Smooth muscle cell (in vitro differentiated cells): Measurements from ENCODE around the gene MYBPC3. TPM values are rescaled to one million over a fixed set of nuclear protein-coding genes. Genes with fewer than 3 reads are reported as not detected.

Source experiments
- DNase-seq: peaks from one replicate; lab custom pipeline; 2025; ENCODE audit not compliant: unreplicated experiment; lab: John Stamatoyannopoulos, UW
- H2AFZ ChIP-seq: fragments of 200-600 bp; sonication (generic); 2 replicates; pipeline ENCODE4 v1.6.0; 2016; ENCODE audit warnings: antibody characterized with exemption, low read depth, mild to moderate bottlenecking
- H3F3A ChIP-seq: fragments of 200-600 bp; sonication (generic); 2 replicates; pipeline ENCODE4 v1.6.0; 2017; ENCODE audit warnings: antibody characterized with exemption, low read depth
- H3K27ac ChIP-seq: fragments of 200-600 bp; sonication (generic); 2 replicates; pipeline ENCODE4 v1.5.1; 2016; ENCODE audit warnings: low read depth, mild to moderate bottlenecking
- H3K27me3 ChIP-seq: fragments of 200-600 bp; sonication (generic); 2 replicates; pipeline ENCODE4 v1.6.1; 2016; ENCODE audit warnings: low read depth, mild to moderate bottlenecking
- H3K36me3 ChIP-seq: fragments of 200-600 bp; sonication (generic); 2 replicates; pipeline ENCODE4 v1.5.1; 2016; ENCODE audit warnings: low read depth
- H3K4me1 ChIP-seq: fragments of 200-600 bp; sonication (generic); 2 replicates; pipeline ENCODE4 v1.5.1; 2016; ENCODE audit warnings: low read depth
- H3K4me2 ChIP-seq: fragments of 200-600 bp; sonication (generic); 2 replicates; pipeline ENCODE4 v1.6.0; 2016; ENCODE audit warnings: mild to moderate bottlenecking
- H3K4me3 ChIP-seq: fragments of 200-600 bp; sonication (generic); 2 replicates; pipeline ENCODE4 v1.5.1; 2016; ENCODE audit warnings: mild to moderate bottlenecking
- H3K79me2 ChIP-seq: fragments of 200-600 bp; sonication (generic); 2 replicates; pipeline ENCODE4 v1.6.0; 2016; ENCODE audit warnings: low read depth, mild to moderate bottlenecking
- H3K9ac ChIP-seq: fragments of 200-600 bp; sonication (generic); 2 replicates; pipeline ENCODE4 v1.6.0; 2016; ENCODE audit warnings: low read depth
- H3K9me3 ChIP-seq: fragments of 200-600 bp; sonication (generic); replicated peaks from 2 replicates; pipeline ENCODE4 v1.5.1; 2016; ENCODE audit warnings: low read depth
- H4K20me1 ChIP-seq: fragments of 200-600 bp; sonication (generic); 2 replicates; pipeline ENCODE4 v1.6.0; 2016; ENCODE audit warnings: low read depth
- CTCF ChIP-seq: fragments of 200-600 bp; sonication (generic); IDR thresholded peaks from 2 replicates; pipeline ENCODE4 v1.5.1; 2017; ENCODE audit warnings: borderline replicate concordance, mild to moderate bottlenecking, antibody characterized with exemption; ENCODE audit not compliant: insufficient read depth, poor library complexity, severe bottlenecking
- WGBS: methylation state at CpG from one replicate; pipeline ENCODE4 v1.1.7; 2016; ENCODE audit warnings: low lambda C conversion rate; 5-methylcytosine and 5-hydroxymethylcytosine counted together
- polyA plus RNA-seq: library from polyadenylated mRNA; unstranded; fragments of >200 nt; fragmentation: Nextera tagmentation; extraction: Ambion mirVana; gene quantifications from 2 replicates; pipeline ENCODE4 v1.2.1, GENCODE V29; 2016
- total RNA-seq: library from RNA; depleted of rRNA; stranded (reverse); fragments of >200 nt; gene quantifications from 2 replicates; pipeline ENCODE4 v1.2.3, GENCODE V29; 2014

Gene MYBPC3
- not detected in 2 replicates for total RNA-seq
- polyA plus RNA-seq, result 0.03 and 0.25 TPM in 2 replicates

- Histone ChIP-seq H3K27me3 (no peaks in the 10 kb centered on the region), H3K4me2 (no peak within 1 kb of the TSS), H3F3A (peaks cover 3% of the 10 kb centered on the region), H3K79me2 (no peaks in the 10 kb centered on the region), H3K4me3 (no peak within 1 kb of the TSS), H3K36me3 (no peaks in the 10 kb centered on the region), H2AFZ (no peak within 1 kb of the TSS), H3K4me1 (no peaks in the 10 kb centered on the region), H4K20me1 (no peaks in the 10 kb centered on the region), H3K9me3 (no peaks in the 10 kb centered on the region), H3K27ac (no peak within 1 kb of the TSS), H3K9ac (no peak within 1 kb of the TSS)
- no peak for TF ChIP-seq CTCF
- DNase-seq, result no peak
- WGBS, result 88% methylated on average over 5 of the region's 5 CpGs
Measured at GRCh38 chr11:47352556-47352955, at the start of gene MYBPC3. MYBPC3 (minus strand) TSS chr11:47352702; CDS start chr11:47352647, 55 bp downstream.

GRCh38 chr11:47400768-47401279, 48.3 kb upstream of the MYBPC3 start:
- H2AFZ ChIP-seq, result no peak overlapping the region
- peaks cover 6% of the 10 kb centered on the region for H3F3A ChIP-seq
- no peaks in the 10 kb centered on the region for H4K20me1 ChIP-seq
- no peak for TF ChIP-seq CTCF
- no peak for DNase-seq
- no peak overlapping the region for H3K27ac ChIP-seq
- H3K79me2 ChIP-seq, result no peaks in the 10 kb centered on the region
- no peaks in the 10 kb centered on the region for H3K9me3 ChIP-seq
- H3K27me3 ChIP-seq, result no peaks in the 10 kb centered on the region
- no peaks in the 10 kb centered on the region for H3K36me3 ChIP-seq
- peaks cover 8% of the 10 kb centered on the region for H3K4me1 ChIP-seq
- no peak overlapping the region for H3K9ac ChIP-seq
- WGBS, result 26% methylated on average over 8 of the region's 8 CpGs
- peak overlapping the region; percentile 89 for H3K4me2 ChIP-seq
- H3K4me3 ChIP-seq, result peak overlapping the region; percentile 54

GRCh38 chr11:47399860-47400767, 47.6 kb upstream of the MYBPC3 start:
- no peak for DNase-seq
- Histone ChIP-seq H2AFZ (peak overlapping the region; percentile 79), H3K9ac (peak overlapping the region; percentile 43)

More at GRCh38 chr11:47399860-47400767, 47.6 kb upstream of the MYBPC3 start:
- Histone ChIP-seq H4K20me1 (no peaks in the 10 kb centered on the region), H3K27me3 (no peaks in the 10 kb centered on the region), H3K27ac (no peak overlapping the region), H3F3A (peaks cover 6% of the 10 kb centered on the region), H3K4me2 (peak overlapping the region; percentile 89), H3K4me3 (peak overlapping the region; percentile 54), H3K4me1 (peaks cover 8% of the 10 kb centered on the region), H3K9me3 (no peaks in the 10 kb centered on the region), H3K79me2 (no peaks in the 10 kb centered on the region), H3K36me3 (no peaks in the 10 kb centered on the region)
- TF ChIP-seq CTCF, result no peak
- WGBS, result 10% methylated on average over 33 of the region's 47 CpGs
